PC-3 (cell line): Measurements from ENCODE around the gene ARHGEF39. TPM values are rescaled to one million over a fixed set of nuclear protein-coding genes. Genes with fewer than 3 reads are reported as not detected.

ENCODE experiments used
- ATAC-seq: fragments of 200-7000 bp; cut with Tn5 transposase; 2 replicates; pipeline ENCODE4 v1.9.1; 2020; ENCODE audit warnings: mild to moderate bottlenecking, moderate library complexity
- BruUV-seq: library from RNA; stranded (reverse); fragments of 400-500 nt; replicated peaks from 2 replicates; lab custom pipeline; 2021; lab: Mats Ljungman, UMichigan
- CTCF ChIA-PET: fragments of 300-600 bp; sonication (Branson Sonifier 250); formaldehyde crosslinking; loops from one replicate; lab custom pipeline; 2022; ENCODE audit warnings: antibody characterized with exemption; lab: Charles Lee
- POLR2A ChIA-PET: fragments of 300-600 bp; sonication (Branson Sonifier 250); formaldehyde crosslinking; loops from one replicate; lab custom pipeline; 2022; ENCODE audit warnings: antibody characterized with exemption; ENCODE audit not compliant: unreplicated experiment; lab: Charles Lee
- DNase-seq: peaks from one replicate; pipeline ENCODE4 v3.0.0-alpha.2; 2015
- H2AFZ ChIP-seq: fragments of 300-600 bp; sonication (generic); 2 replicates; pipeline ENCODE4 v1.6.0; 2016; ENCODE audit warnings: antibody characterized with exemption, low read length
- H3F3A ChIP-seq: fragments of 300-600 bp; sonication (generic); one replicate; pipeline ENCODE4 v1.6.0; 2017; ENCODE audit warnings: antibody characterized with exemption, low read length, control low read depth, mild to moderate bottlenecking; ENCODE audit not compliant: unreplicated experiment
- H3K27ac ChIP-seq: fragments of 300-600 bp; sonication (generic); 2 replicates; pipeline ENCODE4 v1.5.1; 2016; ENCODE audit warnings: mild to moderate bottlenecking, low read length
- H3K27me3 ChIP-seq: fragments of 300-600 bp; sonication (generic); 2 replicates; pipeline ENCODE4 v1.6.1; 2016; ENCODE audit warnings: low read length, mixed read lengths
- H3K36me3 ChIP-seq: fragments of 300-600 bp; sonication (generic); 2 replicates; pipeline ENCODE4 v1.6.1; 2016; ENCODE audit warnings: low read depth, mixed run types, low read length, mixed read lengths
- H3K4me1 ChIP-seq: fragments of 300-600 bp; sonication (generic); 2 replicates; pipeline ENCODE4 v1.5.1; 2016; ENCODE audit warnings: low read length; ENCODE audit not compliant: insufficient read depth
- H3K4me2 ChIP-seq: fragments of 300-600 bp; sonication (generic); 2 replicates; pipeline ENCODE4 v1.6.0; 2016; ENCODE audit warnings: low read length
- H3K4me3 ChIP-seq: fragments of 300-600 bp; sonication (generic); 2 replicates; pipeline ENCODE4 v1.5.1; 2016; ENCODE audit warnings: mild to moderate bottlenecking, low read length, mixed read lengths
- H3K79me2 ChIP-seq: fragments of 300-600 bp; sonication (generic); 2 replicates; pipeline ENCODE4 v1.6.1; 2017; ENCODE audit warnings: low read length, mixed read lengths
- H3K9ac ChIP-seq: fragments of 300-600 bp; sonication (generic); 2 replicates; pipeline ENCODE4 v1.6.0; 2016; ENCODE audit warnings: mild to moderate bottlenecking, low read length
- H3K9me2 ChIP-seq: fragments of 300-600 bp; sonication (generic); replicated peaks from 2 replicates; pipeline ENCODE4 v1.6.1; 2016; ENCODE audit warnings: mixed run types, low read length, mixed read lengths
- H3K9me3 ChIP-seq: fragments of 300-600 bp; sonication (generic); 2 replicates; pipeline ENCODE4 v1.6.1; 2016; ENCODE audit warnings: low read length, mixed read lengths
- H4K20me1 ChIP-seq: fragments of 300-600 bp; sonication (generic); 2 replicates; pipeline ENCODE4 v1.6.1; 2016; ENCODE audit warnings: low read length, mixed read lengths
- CTCF ChIP-seq: fragments of 300-600 bp; sonication (generic); conservative IDR thresholded peaks from 2 replicates; pipeline ENCODE4 v1.5.1; 2017; ENCODE audit warnings: antibody characterized with exemption, low read depth, mild to moderate bottlenecking, low read length
- EZH2 ChIP-seq: fragments of 300-600 bp; sonication (generic); IDR thresholded peaks from one replicate; pipeline ENCODE4 v1.6.1; 2017; ENCODE audit warnings: antibody characterized with exemption, mild to moderate bottlenecking, low read length; ENCODE audit not compliant: unreplicated experiment
- EZH2phosphoT487 ChIP-seq: fragments of 300-600 bp; sonication (generic); IDR thresholded peaks from 2 replicates; pipeline ENCODE4 v1.6.1; 2018; ENCODE audit warnings: mild to moderate bottlenecking, antibody characterized with exemption, low read length, borderline replicate concordance
- intact Hi-C: fragments of 100-400 bp; cut with micrococcal nuclease; formaldehyde crosslinking; loops from 2 replicates; pipeline ENCODE4 v1.9.0; 2023
- total RNA-seq: library from RNA; depleted of rRNA; stranded (reverse); fragments of >200 nt; gene quantifications from 2 replicates; pipeline ENCODE4 v1.2.3, GENCODE V29; 2014

ARHGEF39 gene
- total RNA-seq, 1 experiment from 2014 or later = 2.6 TPM

GRCh38 chr9:35636135-35636876 is 28.7 kb downstream of the ARHGEF39 start:
- DNase-seq (no peak), ATAC-seq (no peak)
- Histone ChIP-seq H3K36me3 (no peaks in the 10 kb centered on the region), H2AFZ (no peak overlapping the region), H3K27me3 (no peaks in the 10 kb centered on the region), H3K9me3 (no peaks in the 10 kb centered on the region), H3K9ac (no peak overlapping the region), H3K79me2 (no peaks in the 10 kb centered on the region), H3F3A (no peaks in the 10 kb centered on the region), H3K27ac (no peak overlapping the region), H4K20me1 (no peaks in the 10 kb centered on the region), H3K4me2 (no peak overlapping the region), H3K9me2 (no peaks in the 10 kb centered on the region), H3K4me1 (no peaks in the 10 kb centered on the region), H3K4me3 (no peak overlapping the region)
- CTCF ChIA-PET = no interaction called here
- POLR2A ChIA-PET = no interaction called here
- TF ChIP-seq CTCF (no peak), EZH2phosphoT487 (no peak), EZH2 (no peak)
- intact Hi-C loops = no loop called here
- BruUV-seq = no TSS peak

GRCh38 chr9:35635730-35636129 is 29.3 kb downstream of the ARHGEF39 start:
- Histone ChIP-seq H3K4me2 (no peak overlapping the region), H3K9ac (no peak overlapping the region), H2AFZ (no peak overlapping the region), H3K4me1 (no peaks in the 10 kb centered on the region), H3K27me3 (no peaks in the 10 kb centered on the region), H3K4me3 (no peak overlapping the region), H3K9me3 (no peaks in the 10 kb centered on the region), H3K9me2 (no peaks in the 10 kb centered on the region), H4K20me1 (no peaks in the 10 kb centered on the region), H3F3A (no peaks in the 10 kb centered on the region), H3K27ac (no peak overlapping the region), H3K36me3 (no peaks in the 10 kb centered on the region), H3K79me2 (no peaks in the 10 kb centered on the region)
- TF ChIP-seq EZH2 (no peak), EZH2phosphoT487 (no peak), CTCF (no peak)
- ATAC-seq (no peak), DNase-seq (no peak)
- intact Hi-C loops = no loop called here
- ChIA-PET CTCF (no interaction called here), POLR2A (no interaction called here)
- no TSS peak for BruUV-seq

- ATAC-seq (no peak), DNase-seq (no peak)
- Histone ChIP-seq H3K9ac (no peak overlapping the region), H3K79me2 (no peaks in the 10 kb centered on the region), H3K9me2 (no peaks in the 10 kb centered on the region), H2AFZ (no peak overlapping the region), H3K4me1 (no peaks in the 10 kb centered on the region), H3K27me3 (no peaks in the 10 kb centered on the region), H4K20me1 (no peaks in the 10 kb centered on the region), H3K36me3 (no peaks in the 10 kb centered on the region), H3F3A (no peaks in the 10 kb centered on the region), H3K4me2 (no peak overlapping the region), H3K9me3 (no peaks in the 10 kb centered on the region), H3K4me3 (no peak overlapping the region), H3K27ac (no peak overlapping the region)
- intact Hi-C loops = no loop called here
- TF ChIP-seq CTCF (no peak), EZH2phosphoT487 (no peak), EZH2 (no peak)
- CTCF ChIA-PET = interaction anchor here (0.5 kb wide), 1 partner anchor 16 kb away, joined by 3 read pairs; no protein-coding TSS in a partner anchor
- no TSS peak for BruUV-seq
- POLR2A ChIA-PET = no interaction called here
Measured at GRCh38 chr9:35629597-35629996, 35.4 kb downstream of the ARHGEF39 start.
